GM18498 (cell line): ENCODE data around the gene KRT23.

Experiments used
- ATAC-seq: cut with Tn5 transposase; IDR thresholded peaks from one replicate; pipeline ENCODE4 v1.9.1; 2021; ENCODE audit warnings: mild to moderate bottlenecking, moderate library complexity; ENCODE audit not compliant: unreplicated experiment

KRT23 gene

GRCh38 chr17:40912486-40913210, 24.8 kb downstream of the KRT23 start:
- no peak for ATAC-seq

GRCh38 chr17:40910441-40910841, 27.0 kb downstream of the KRT23 start:
- no peak for ATAC-seq

GRCh38 chr17:40909755-40910154, 27.7 kb downstream of the KRT23 start:
- ATAC-seq: no peak

- ATAC-seq: no peak
Observed at GRCh38 chr17:40909351-40909750, 28.1 kb downstream of the KRT23 start.

GRCh38 chr17:40906613-40907012, 30.8 kb downstream of the KRT23 start:
- no peak for ATAC-seq

- ATAC-seq: no peak
Observed at GRCh38 chr17:40905370-40905769, 32.1 kb downstream of the KRT23 start.

GRCh38 chr17:40903129-40903847, 34.2 kb downstream of the KRT23 start:
- ATAC-seq: no peak

- ATAC-seq: no peak
Observed at GRCh38 chr17:40902498-40902897, 34.9 kb downstream of the KRT23 start.

GRCh38 chr17:40901981-40902474, 35.4 kb downstream of the KRT23 start:
- ATAC-seq: no peak

- no peak for ATAC-seq
Observed at GRCh38 chr17:40900809-40901356, 36.6 kb downstream of the KRT23 start.

- no peak for ATAC-seq
Observed at GRCh38 chr17:40896916-40897455, 40.5 kb downstream of the KRT23 start.

- no peak for ATAC-seq
Observed at GRCh38 chr17:40895106-40895730, 42.2 kb downstream of the KRT23 start.

- ATAC-seq: no peak
Observed at GRCh38 chr17:40888196-40888720, 49.2 kb downstream of the KRT23 start.

GRCh38 chr17:40886090-40886489, 51.4 kb downstream of the KRT23 start:
- no peak for ATAC-seq

GRCh38 chr17:40884708-40885512, 52.5 kb downstream of the KRT23 start, which contains the start of gene KRT20:
Gene KRT20 (minus strand): TSS chr17:40885242. CDS start chr17:40885185, 57 bp downstream.
- no peak for ATAC-seq

- no peak for ATAC-seq
Observed at GRCh38 chr17:40883626-40884334, 53.7 kb downstream of the KRT23 start.

- ATAC-seq: no peak
Observed at GRCh38 chr17:40883031-40883430, 54.4 kb downstream of the KRT23 start.

GRCh38 chr17:40879026-40879425, 58.4 kb downstream of the KRT23 start:
- no peak for ATAC-seq

GRCh38 chr17:40878044-40878443, 59.4 kb downstream of the KRT23 start:
- ATAC-seq: no peak
